ENCODE data around the gene CYB5B. TPM values are rescaled to one million over a fixed set of nuclear protein-coding genes. Genes with fewer than 3 reads are reported as not detected.

CYB5B gene
- total and polyA plus RNA-seq, 2 donors (not counting 3 experiments of a cell fraction or from before 2014, with no cell fraction given) = 175 to 176 TPM

- ChIA-PET CTCF (interaction anchor here (1.2 to 1.6 kb wide), 2 partner anchors 34 to 36 kb away, joined by 3 to 6 read pairs; no protein-coding TSS in a partner anchor), POLR2A (no interaction called here)
- intact Hi-C loops (cut with micrococcal nuclease) (no loop called here), dilution Hi-C loops (cut with MboI; ENCODE audit: extremely low pct_ligation_motif_present, low sequenced_read_pairs) (no loop called here)
- no peaks in the 10 kb centered on the region for H3K9me1 ChIP-seq (replicated peaks; ENCODE audit: control insufficient read depth, extremely low read depth, insufficient read depth, low read length)
- H4K20me1 ChIP-seq (replicated peaks; ENCODE audit: control insufficient read depth, extremely low read depth, insufficient read depth, low read length) = peaks cover 4% of the 10 kb centered on the region
- TF ChIP-seq POLR2AphosphoS5 (IDR thresholded peaks at IDR 0.05; ENCODE audit: insufficient read depth, low read depth, low read length) (no peak), MYC (IDR thresholded peaks at IDR 0.05; ENCODE audit: low read depth, low read length) (no peak), JUN (IDR thresholded peaks at IDR 0.05; ENCODE audit: borderline replicate concordance, insufficient read depth, insufficient read length, low read depth) (no peak), GATA2 (IDR thresholded peaks at IDR 0.05; ENCODE audit: insufficient read depth, insufficient read length, low read depth, low read length) (no peak), EZH2 (IDR thresholded peaks at IDR 0.05; ENCODE audit: borderline replicate concordance, low read depth, low read length, severe bottlenecking) (no peak), MAX (IDR thresholded peaks at IDR 0.05; ENCODE audit: insufficient read depth, insufficient read length) (no peak), POLR2A (IDR thresholded peaks at IDR 0.05; ENCODE audit: low read depth, low read length) (no peak), CTCF (IDR thresholded peaks at IDR 0.05; ENCODE audit: extremely low read depth in 1 of 2, insufficient read depth in 1 of 2, low read depth in 1 of 2, low read length in 2 of 2) (no peak), FOS (IDR thresholded peaks at IDR 0.05; ENCODE audit: borderline replicate concordance, insufficient read depth, low read length) (no peak)
- no peak overlapping the region for H2AFZ ChIP-seq (ENCODE audit: low read depth, low read length)
- no peak overlapping the region for H3K27ac ChIP-seq (ENCODE audit: insufficient read depth, low read depth, low read length)
- FAIRE-seq (no peak), DNase-seq (ENCODE audit: low read depth, low spot score) (no peak)
- peaks cover 1% of the 10 kb centered on the region for H3K4me1 ChIP-seq (ENCODE audit: control insufficient read depth, extremely low read depth, insufficient read depth, low read length)
- no peaks in the 10 kb centered on the region for H3K9me3 ChIP-seq (replicated peaks; ENCODE audit: control insufficient read depth, insufficient read depth, low read length)
- H3K9ac ChIP-seq (replicated peaks; ENCODE audit: extremely low read depth, insufficient read depth, low read length) = no peak overlapping the region
- H3K79me2 ChIP-seq (ENCODE audit: control insufficient read depth, insufficient read depth, low read length) = peaks cover 73% of the 10 kb centered on the region
- H3K4me3 ChIP-seq (replicated peaks in 1 of 3; ENCODE audit: insufficient read depth in 1 of 3, low read depth in 1 of 3, low read length in 3 of 3) = no peak overlapping the region
- H3K4me2 ChIP-seq (ENCODE audit: insufficient read depth, low read length) = no peak overlapping the region
- no TSS peak for BruUV-seq (replicated peaks)
- peaks cover 10 to 11% of the 10 kb centered on the region in 2 experiments for H3K36me3 ChIP-seq (ENCODE audit: control insufficient read depth in 2 of 2, extremely low read depth in 1 of 2, insufficient read depth in 2 of 2, low read length in 2 of 2)
- H3K27me3 ChIP-seq (ENCODE audit: control insufficient read depth in 2 of 2, insufficient read depth in 2 of 2, low read length in 2 of 2) = no peaks in the 10 kb centered on the region
Observed at GRCh38 chr16:69431948-69432468, 7.6 kb downstream of the CYB5B start.

Data from endothelial cell of umbilical vein (primary cell).